DMS79 treated with DMSO at 0.1 percent for 48 hours (cell line): ENCODE data around the gene FAM131B.
"Not testable (repeated sequence)": the region's sequence is repeated elsewhere in the genome, so short reads cannot be mapped to it uniquely, and the experiment has no call there.

Experiments
- DNase-seq: peaks from one replicate; lab custom pipeline; 2025; lab: John Stamatoyannopoulos, UW

The FAM131B gene

GRCh38 chr7:143362131-143363015 lies at the start of gene FAM131B:
TSS of gene FAM131B (minus strand) at chr7:143362713. CDS start at chr7:143362603, 110 bp downstream.
- no peak for DNase-seq

- no peak for DNase-seq
These were observed 49.6 kb upstream of the FAM131B start for GRCh38 chr7:143411976-143412708.

- DNase-seq, result no peak
These were observed 48.0 kb upstream of the FAM131B start for GRCh38 chr7:143410521-143411004.

GRCh38 chr7:143408686-143409561 lies 46.4 kb upstream of the FAM131B start, which contains the start of gene EPHA1:
TSS of gene EPHA1 (minus strand) at chr7:143408856. CDS start at chr7:143408805, 51 bp downstream.
- peak; percentile 89 for DNase-seq

GRCh38 chr7:143408252-143408685 lies 45.8 kb upstream of the FAM131B start:
- no peak for DNase-seq

- no peak for DNase-seq
These were observed 45.1 kb upstream of the FAM131B start for GRCh38 chr7:143407287-143408251.

GRCh38 chr7:143406002-143406357 lies 43.5 kb upstream of the FAM131B start:
- no peak for DNase-seq

GRCh38 chr7:143405173-143406001 lies 42.9 kb upstream of the FAM131B start:
- DNase-seq, result no peak

GRCh38 chr7:143402233-143402632 lies 39.7 kb upstream of the FAM131B start:
- DNase-seq, result not testable (repeated sequence)

GRCh38 chr7:143401265-143401664 lies 38.8 kb upstream of the FAM131B start:
- DNase-seq, result no peak

GRCh38 chr7:143399642-143400041 lies 37.1 kb upstream of the FAM131B start:
- DNase-seq, result no peak

- DNase-seq, result no peak
These were observed 36.6 kb upstream of the FAM131B start for GRCh38 chr7:143399151-143399550.

GRCh38 chr7:143398616-143399015 lies 36.1 kb upstream of the FAM131B start:
- no peak for DNase-seq

GRCh38 chr7:143397710-143398530 lies 35.4 kb upstream of the FAM131B start:
- no peak for DNase-seq

GRCh38 chr7:143396625-143397556 lies 34.4 kb upstream of the FAM131B start:
- DNase-seq, result no peak

- no peak for DNase-seq
These were observed 33.7 kb upstream of the FAM131B start for GRCh38 chr7:143396182-143396581.
